Stimulated activated CD8-positive, alpha-beta memory T cell treated with anti-CD3 and anti-CD28 coated beads, Interleukin-7, amount 100 ng/mL, for 1 hour (primary cell): ENCODE results near the gene GRB7.
"Not testable (repeated sequence)": the region's sequence is repeated elsewhere in the genome, so short reads cannot be mapped to it uniquely, and the experiment has no call there.

Experiments used
- DNase-seq, 2 donors: peaks; one replicate each; pipeline ENCODE4 v3.0.0-alpha.2; 2020; ENCODE audit warnings: low read depth in 2 of 2

GRB7 gene

DNA sequence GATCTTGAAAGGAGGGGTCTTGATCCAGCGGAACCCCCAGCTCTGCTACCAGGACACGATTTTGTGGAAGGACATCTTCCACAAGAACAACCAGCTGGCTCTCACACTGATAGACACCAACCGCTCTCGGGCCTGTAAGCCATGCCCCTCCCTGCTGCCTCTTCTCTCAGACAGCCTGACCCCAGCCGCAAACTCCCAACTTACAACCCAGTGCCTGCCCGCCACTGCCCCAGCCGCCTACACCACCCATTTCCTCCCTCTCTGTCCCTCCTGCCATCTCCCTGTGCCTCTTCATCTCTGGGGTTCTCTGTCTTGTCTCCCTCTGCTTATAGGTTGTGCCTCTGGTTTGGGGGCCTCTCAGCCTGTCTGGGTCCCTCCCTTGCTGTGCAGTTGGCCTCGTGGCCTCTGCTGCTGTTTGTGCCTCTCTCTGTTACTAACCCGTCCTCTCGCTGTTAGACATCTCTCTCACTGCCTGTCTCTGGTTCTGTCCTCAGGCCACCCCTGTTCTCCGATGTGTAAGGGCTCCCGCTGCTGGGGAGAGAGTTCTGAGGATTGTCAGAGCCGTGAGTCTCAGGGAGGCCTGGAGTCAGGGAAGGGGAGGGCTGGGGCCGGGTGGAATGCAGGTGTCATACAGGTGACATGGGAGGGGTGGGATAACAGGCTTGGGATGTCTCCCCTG, 28.3 kb upstream of the GRB7 start:
- no peak for DNase-seq

GRCh38 chr17:39709998-39710964, 27.5 kb upstream of the GRB7 start:
- no peak for DNase-seq

DNA sequence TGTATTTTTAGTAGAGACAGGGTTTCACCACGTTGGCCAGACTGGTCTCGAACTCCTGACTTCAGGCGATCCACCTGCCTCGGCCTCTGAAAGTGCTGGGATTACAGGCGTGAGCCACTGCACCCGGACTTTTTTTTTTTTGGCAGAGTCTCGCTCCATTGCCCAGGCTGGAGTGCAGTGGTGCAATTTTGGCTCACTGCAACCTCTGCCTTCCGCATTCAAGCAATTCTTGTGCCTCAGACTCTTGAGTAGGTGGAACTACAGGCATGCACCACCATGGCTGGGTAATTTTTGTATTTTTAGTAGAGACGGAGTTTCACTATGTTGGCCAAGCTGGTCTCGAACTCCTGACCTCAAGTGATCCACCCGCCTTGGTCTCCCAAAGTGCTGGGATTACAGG, 26.7 kb upstream of the GRB7 start:
- DNase-seq, result not testable (repeated sequence)

GRCh38 chr17:39711851-39712250, 25.9 kb upstream of the GRB7 start:
- DNase-seq, result no peak

GRCh38 chr17:39714234-39714633, 23.5 kb upstream of the GRB7 start:
- no peak for DNase-seq

DNA sequence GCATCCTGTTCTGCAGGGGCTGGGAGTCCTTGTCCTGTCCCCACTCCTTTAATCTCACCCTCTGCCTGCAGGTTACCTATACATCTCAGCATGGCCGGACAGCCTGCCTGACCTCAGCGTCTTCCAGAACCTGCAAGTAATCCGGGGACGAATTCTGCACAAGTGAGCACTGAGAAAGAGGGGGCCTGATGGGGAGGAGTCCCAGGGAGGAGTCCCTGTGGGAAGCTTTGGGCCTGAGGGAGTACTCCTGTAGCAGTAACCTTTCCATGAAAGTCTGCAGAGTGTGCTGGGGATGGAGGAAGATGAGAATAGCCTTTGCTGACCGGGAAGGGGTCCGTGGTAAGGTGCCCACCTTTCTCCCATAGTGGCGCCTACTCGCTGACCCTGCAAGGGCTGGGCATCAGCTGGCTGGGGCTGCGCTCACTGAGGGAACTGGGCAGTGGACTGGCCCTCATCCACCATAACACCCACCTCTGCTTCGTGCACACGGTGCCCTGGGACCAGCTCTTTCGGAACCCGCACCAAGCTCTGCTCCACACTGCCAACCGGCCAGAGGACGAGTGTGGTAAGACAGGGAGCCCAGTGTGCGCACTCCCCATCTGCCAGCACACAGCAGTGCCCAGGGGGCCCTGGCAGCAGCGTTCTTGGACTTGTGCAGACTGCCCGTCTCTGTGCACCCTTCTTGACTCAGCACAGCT, 22.2 kb upstream of the GRB7 start:
- DNase-seq, result no peak

- no peak for DNase-seq
Observed at GRCh38 chr17:39716073-39716818, 21.5 kb upstream of the GRB7 start.

DNA sequence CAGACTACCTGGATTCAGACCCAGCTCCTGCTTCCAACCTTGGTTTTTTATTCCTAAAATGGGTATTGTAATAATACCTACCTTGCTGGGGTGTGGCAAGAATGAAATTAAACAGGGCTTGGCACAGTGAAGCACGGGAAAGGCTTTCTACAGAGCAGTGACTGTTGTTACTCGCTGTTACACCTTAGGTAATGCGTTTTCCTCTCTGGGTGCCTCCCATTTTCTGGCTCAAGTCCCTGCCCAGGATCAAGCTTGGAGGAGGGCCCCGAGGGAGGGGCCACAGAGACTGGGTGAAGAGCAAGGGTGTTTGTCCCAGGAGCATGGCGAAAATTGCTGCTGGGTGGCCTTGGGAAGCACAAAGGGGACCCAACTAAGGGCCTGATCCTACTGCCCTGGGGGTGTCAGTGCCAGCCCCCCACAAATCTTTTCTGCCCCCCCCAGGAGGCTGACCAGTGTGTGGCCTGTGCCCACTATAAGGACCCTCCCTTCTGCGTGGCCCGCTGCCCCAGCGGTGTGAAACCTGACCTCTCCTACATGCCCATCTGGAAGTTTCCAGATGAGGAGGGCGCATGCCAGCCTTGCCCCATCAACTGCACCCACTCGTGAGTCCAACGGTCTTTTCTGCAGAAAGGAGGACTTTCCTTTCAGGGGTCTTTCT, 20.7 kb upstream of the GRB7 start:
- no peak for DNase-seq

DNA sequence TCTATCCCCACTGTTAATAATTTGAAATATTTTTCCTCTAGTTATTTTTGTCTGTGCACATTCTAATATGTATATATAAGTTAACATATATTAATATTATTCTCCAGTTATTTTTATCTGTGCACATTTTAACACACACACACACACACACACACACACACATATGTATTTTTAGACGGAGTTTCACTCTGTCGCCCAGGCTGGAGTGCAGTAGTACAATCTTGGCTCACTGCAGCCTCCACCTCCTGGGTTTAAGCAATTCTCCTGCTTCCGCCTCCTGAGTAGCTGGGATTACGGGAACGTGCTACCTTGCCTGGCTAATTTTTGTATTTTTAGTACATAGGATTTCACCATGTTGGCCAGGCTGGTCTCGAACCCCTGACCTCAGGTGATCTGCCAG, 20.1 kb upstream of the GRB7 start:
- no peak for DNase-seq

DNA sequence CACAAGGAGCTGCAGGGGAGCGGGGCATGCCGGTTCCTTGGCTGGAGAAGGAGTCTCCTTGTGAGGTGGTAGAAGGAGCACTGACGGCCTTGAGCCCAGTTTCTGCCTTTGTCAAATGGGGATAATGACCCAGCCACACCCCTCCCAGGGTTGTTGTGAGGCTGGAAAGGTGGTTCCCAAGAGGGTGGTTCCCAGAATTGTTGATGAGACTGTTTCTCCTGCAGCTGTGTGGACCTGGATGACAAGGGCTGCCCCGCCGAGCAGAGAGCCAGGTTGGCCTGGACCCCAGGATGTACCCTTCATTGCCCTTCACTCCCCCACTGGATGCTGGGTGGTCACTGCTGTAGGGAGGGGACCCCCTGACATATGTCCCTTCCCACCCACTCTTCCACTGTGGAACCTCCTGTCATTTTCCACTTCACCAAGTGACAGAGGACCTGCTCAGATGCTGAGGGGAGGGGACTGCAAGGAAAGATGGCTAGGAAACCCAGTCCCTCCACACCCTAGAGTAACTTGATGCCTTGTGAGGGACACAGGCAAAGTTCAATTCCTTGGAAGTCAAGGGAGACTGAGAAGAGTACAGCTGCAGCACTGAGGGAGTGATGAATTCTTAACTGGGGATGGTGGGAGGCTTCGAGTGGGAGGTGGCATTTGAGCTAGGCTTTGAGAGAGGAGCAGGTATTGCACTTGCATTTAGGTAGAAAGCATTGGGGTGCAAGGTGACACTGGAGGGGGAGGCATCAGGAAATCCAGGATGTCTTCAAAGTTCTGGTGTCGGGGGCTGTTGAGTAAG, 18.0 kb upstream of the GRB7 start:
- DNase-seq, result no peak

DNA sequence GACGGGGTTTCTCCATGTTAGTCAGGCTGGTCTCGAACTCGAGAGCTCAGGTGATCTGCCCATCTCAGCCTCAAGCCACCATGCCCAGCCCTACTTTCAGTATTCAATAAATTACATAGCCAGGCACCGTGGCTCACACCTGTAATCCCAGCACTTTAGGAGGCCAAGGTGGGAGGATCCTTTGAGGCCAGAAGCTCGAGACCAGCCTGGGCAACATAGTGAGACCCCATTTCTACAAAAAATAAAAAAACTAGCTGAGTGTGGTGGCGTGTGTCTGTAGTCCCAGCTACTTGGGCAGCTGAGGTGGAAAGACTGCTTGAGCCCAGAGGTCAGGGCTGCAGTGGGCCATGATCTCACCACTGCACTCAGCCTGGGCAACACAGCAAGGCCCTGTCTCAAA, 15.6 kb upstream of the GRB7 start:
- no peak for DNase-seq

- no peak for DNase-seq
Observed at GRCh38 chr17:39722965-39723848, 14.5 kb upstream of the GRB7 start.

GRCh38 chr17:39724731-39725130, 13.0 kb upstream of the GRB7 start:
- no peak for DNase-seq

GRCh38 chr17:39725923-39726322, 11.8 kb upstream of the GRB7 start:
- not testable (repeated sequence) for DNase-seq

DNA sequence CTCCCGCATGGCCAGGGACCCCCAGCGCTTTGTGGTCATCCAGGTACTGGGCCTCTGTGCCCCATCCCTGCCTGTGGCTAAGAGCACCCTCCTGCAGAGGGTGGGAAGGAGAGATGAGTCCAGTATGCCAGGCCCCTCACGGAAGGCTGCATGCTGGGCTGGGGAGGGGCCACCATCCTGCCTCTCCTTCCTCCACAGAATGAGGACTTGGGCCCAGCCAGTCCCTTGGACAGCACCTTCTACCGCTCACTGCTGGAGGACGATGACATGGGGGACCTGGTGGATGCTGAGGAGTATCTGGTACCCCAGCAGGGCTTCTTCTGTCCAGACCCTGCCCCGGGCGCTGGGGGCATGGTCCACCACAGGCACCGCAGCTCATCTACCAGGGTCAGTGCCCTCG, 11.1 kb upstream of the GRB7 start:
- no peak for DNase-seq

DNA sequence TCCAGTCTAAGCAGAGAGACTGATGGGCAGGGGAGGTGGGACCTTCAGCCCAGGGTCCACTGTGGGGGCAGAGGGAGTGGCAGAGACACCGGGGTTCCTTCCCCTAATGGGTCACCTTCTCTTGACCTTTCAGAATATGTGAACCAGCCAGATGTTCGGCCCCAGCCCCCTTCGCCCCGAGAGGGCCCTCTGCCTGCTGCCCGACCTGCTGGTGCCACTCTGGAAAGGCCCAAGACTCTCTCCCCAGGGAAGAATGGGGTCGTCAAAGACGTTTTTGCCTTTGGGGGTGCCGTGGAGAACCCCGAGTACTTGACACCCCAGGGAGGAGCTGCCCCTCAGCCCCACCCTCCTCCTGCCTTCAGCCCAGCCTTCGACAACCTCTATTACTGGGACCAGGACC, 10.2 kb upstream of the GRB7 start:
- DNase-seq, result no peak

- DNase-seq, result no peak
Observed at GRCh38 chr17:39729280-39729851, 8.4 kb upstream of the GRB7 start.

GRCh38 chr17:39730095-39730921, 7.4 kb upstream of the GRB7 start, which contains the start of gene MIEN1:
TSS of gene MIEN1 (minus strand) at chr17:39730532. CDS start at chr17:39730495, 37 bp downstream.
- peak; percentile 91 to 93 for DNase-seq
